K562 (cell line): ENCODE data around the gene TYSND1. TPM values are rescaled to one million over a fixed set of nuclear protein-coding genes. Genes with fewer than 3 reads are reported as not detected.

Experiments used
- ATAC-seq: fragments of 200-7000 bp; cut with Tn5 transposase; 3 replicates; pipeline ENCODE4 v1.9.1; 2020; ENCODE audit warnings: moderate library complexity
- BruUV-seq: library from RNA; stranded (reverse); fragments of 400-500 nt; replicated peaks from 2 replicates; lab custom pipeline; 2021; lab: Mats Ljungman, UMichigan
- CTCF ChIA-PET: fragments of 300-600 bp; formaldehyde crosslinking; extraction: SDS; loops from one replicate; lab custom pipeline; 2021; ENCODE audit warnings: low intra/inter-chr PET ratio; lab: Yijun Ruan, JAX
- POLR2A ChIA-PET: fragments of 300-600, 350-650 bp; sonication (Branson Sonifier 250); formaldehyde crosslinking; extraction: SDS; loops from one replicate; lab custom pipeline; 2021; ENCODE audit warnings: antibody characterized with exemption, inconsistent platforms; lab: Yijun Ruan, JAX
- DNase-seq, 4 experiments: peaks; one replicate each; pipeline versions ENCODE4 v3.0.0 to v3.0.0-alpha.2; 2011 to 2018; ENCODE audit warnings: low spot score in 3 of 4, mixed read lengths in 3 of 4; ENCODE audit errors: extremely low read depth in 1 of 4
- FAIRE-seq: peaks from 2 replicates; lab custom pipeline; 2011; peaks lifted over from hg19 to GRCh38; lab: Jason Lieb, UNC
- H2AFZ ChIP-seq: 2 replicates; pipeline ENCODE4 v1.6.0; 2011; ENCODE audit warnings: low read depth, low read length, control low read depth, inconsistent platforms
- H3K27ac ChIP-seq: fragments of 200-600 bp; 3 replicates; pipeline ENCODE4 v1.8.0; 2011; ENCODE audit warnings: low read depth, mild to moderate bottlenecking, control low read depth, inconsistent platforms, low read length, moderate library complexity, mixed read lengths; ENCODE audit errors: extremely low read depth
- H3K27me3 ChIP-seq, 2 experiments: fragments of 300-600 bp in 1 of 2; 2 replicates in 1 of 2; 3 replicates in 1 of 2; pipeline versions ENCODE4 v1.6.0 to v1.8.0; 2011; ENCODE audit warnings: inconsistent platforms in 2 of 2, low read length in 2 of 2, mild to moderate bottlenecking in 1 of 2, mixed read lengths in 1 of 2, moderate library complexity in 1 of 2; ENCODE audit not compliant: control insufficient read depth in 2 of 2, insufficient read depth in 2 of 2
- H3K36me3 ChIP-seq: fragments of 300-600 bp; 3 replicates; pipeline ENCODE4 v1.8.0; 2011; ENCODE audit warnings: mild to moderate bottlenecking, low read length, inconsistent platforms; ENCODE audit not compliant: control insufficient read depth, insufficient read depth
- H3K4me1 ChIP-seq, 2 experiments: fragments of 200-600 bp in 1 of 2; replicated peaks in 1 of 2; 2 replicates in 1 of 2; 3 replicates in 1 of 2; pipeline versions ENCODE4 v1.5.1 to v1.8.0; 2011; ENCODE audit warnings: inconsistent platforms in 2 of 2, low read length in 2 of 2, mild to moderate bottlenecking in 1 of 2, mixed read lengths in 1 of 2, moderate library complexity in 1 of 2; ENCODE audit not compliant: control insufficient read depth in 2 of 2, insufficient read depth in 2 of 2
- H3K4me2 ChIP-seq: 2 replicates; pipeline ENCODE4 v1.6.1; 2011; ENCODE audit warnings: low read length, control low read depth, inconsistent platforms, mixed read lengths; ENCODE audit not compliant: insufficient read depth
- H3K4me3 ChIP-seq: fragments of 200-600 bp; sonication (generic), shearing (Covaris generic); 2 replicates; pipeline ENCODE4 v1.5.1; 2016; ENCODE audit warnings: control low read depth, inconsistent platforms
- H3K79me2 ChIP-seq: fragments of 200-600 bp; 3 replicates; pipeline ENCODE4 v1.8.0; 2011; ENCODE audit warnings: low read length, inconsistent platforms; ENCODE audit not compliant: control insufficient read depth, insufficient read depth
- H3K9ac ChIP-seq, 2 experiments: 2 replicates each; pipeline versions ENCODE4 v1.6.0 to v1.6.1; 2011; ENCODE audit warnings: low read depth in 2 of 2, low read length in 2 of 2, control low read depth in 1 of 2, inconsistent platforms in 1 of 2, mild to moderate bottlenecking in 1 of 2, mixed read lengths in 1 of 2; ENCODE audit not compliant: insufficient read depth in 1 of 2
- H3K9me1 ChIP-seq: one replicate; pipeline ENCODE4 v1.6.0; 2011; ENCODE audit warnings: inconsistent platforms, mild to moderate bottlenecking, low read length, moderate library complexity; ENCODE audit not compliant: control insufficient read depth, insufficient read depth
- H3K9me3 ChIP-seq: replicated peaks from 2 replicates; pipeline ENCODE4 v1.5.1; 2011; ENCODE audit warnings: low read depth, low read length, inconsistent platforms; ENCODE audit not compliant: control insufficient read depth, insufficient read depth
- H4K20me1 ChIP-seq: replicated peaks from 2 replicates; pipeline ENCODE4 v1.6.1; 2011; ENCODE audit warnings: low read length, inconsistent platforms, mixed read lengths; ENCODE audit not compliant: control insufficient read depth, insufficient read depth
- GABPA ChIP-seq: fragments of 200-800 bp; sonication (Bioruptor generic); conservative IDR thresholded peaks from 2 replicates; pipeline ENCODE4 v1.6.1; 2016; ENCODE audit warnings: low read depth, missing genetic modification characterization, missing compliant biosample characterization
- WGBS: fragments of 100-300 bp; shearing (Covaris generic); methylation state at CpG from one replicate; pipeline ENCODE4 v1.1.6; 2016; ENCODE audit warnings: low coverage, mixed read lengths; ENCODE audit not compliant: insufficient coverage; ENCODE audit errors: missing lambda C conversion rate; 5-methylcytosine and 5-hydroxymethylcytosine counted together
- in situ Hi-C: fragments of 300-500 bp; cut with MboI; formaldehyde crosslinking; loops from 4 replicates; pipeline ENCODE4 v1.15.0; 2018; ENCODE audit warnings: inconsistent platforms, mixed read lengths
- intact Hi-C: fragments of 100-400 bp; cut with micrococcal nuclease; formaldehyde crosslinking; loops from 2 replicates; pipeline ENCODE4 v1.14.2; 2022
- polyA plus RNA-seq, 8 experiments: library from polyadenylated mRNA; depleted of rRNA in 4 of 8; stranded (reverse) in 5 of 8; unstranded in 3 of 8; fragments of >200 nt; fragmentation: Nextera tagmentation in 2 of 8; fragmentation: Illumina TruSeq in 1 of 8; extraction: Ambion mirVana in 2 of 8; extraction: Trizol in 1 of 8; gene quantifications; 2 replicates each; pipeline versions ENCODE4 v1.2.1 to v1.2.3, GENCODE V29; 2011 to 2014; ENCODE audit warnings: inconsistent platforms in 1 of 8, missing spikeins in 1 of 8
- total RNA-seq, 7 experiments: library from RNA; depleted of rRNA in 6 of 7; stranded (reverse); fragments of >200 nt in 6 of 7; fragmentation: Illumina TruSeq in 2 of 7; extraction: Trizol in 2 of 7; gene quantifications; 2 replicates each; pipeline versions ENCODE4 v1.2.1 to v1.2.3, GENCODE V29; 2011 to 2021; ENCODE audit warnings: low replicate concordance in 1 of 7
- TF ChIP-seq, protein P1 (sequence below): conservative IDR thresholded peaks from 2 replicates; pipeline ENCODE4 v1.6.1; 2011; ENCODE audit warnings: low read depth, mild to moderate bottlenecking, low read length; ENCODE audit not compliant: control insufficient read depth

The TYSND1 gene
- total and polyA plus RNA-seq, 9 of the 15 experiments (the other 6 are each of a cell fraction or from before 2014, with no cell fraction given): 0.60 to 2.0 (median 1.3) TPM

DNA sequence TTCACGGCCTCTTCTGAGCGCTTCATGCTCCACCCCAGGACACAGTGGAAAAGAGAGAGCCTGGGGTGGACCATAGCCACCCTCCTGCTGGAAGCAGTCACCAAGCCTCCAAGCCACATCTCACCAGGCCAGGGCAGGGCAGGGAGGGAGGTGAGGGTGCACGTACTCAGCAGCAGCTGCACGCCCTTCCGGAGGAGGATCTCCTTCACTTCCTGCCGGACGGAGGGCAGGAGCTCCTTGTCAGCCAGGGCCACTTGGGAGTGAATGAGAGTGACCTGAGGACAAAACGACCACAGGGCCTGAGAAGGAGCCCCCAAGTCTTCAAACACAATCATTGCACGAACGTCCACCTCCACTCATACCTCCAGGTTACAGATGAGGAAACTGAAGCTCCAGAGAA is 28.9 kb downstream of the TYSND1 start:
- ATAC-seq (no peak), FAIRE-seq (no peak)
- WGBS: 33% methylated on average over 10 of the region's 10 CpGs
- in situ Hi-C loops (no loop called here), intact Hi-C loops (loop anchor here (2.0 kb wide), 1 partner anchor 247 kb away; no protein-coding TSS in a partner anchor)
- Histone ChIP-seq H3K9me3 (no peaks in the 10 kb centered on the region), H3K4me1 (peaks cover 3% of the 10 kb centered on the region in 2 experiments; a peak in 2 of 5 replicates), H3K79me2 (no peaks in the 10 kb centered on the region), H3K9ac (peak overlapping the region in 1 of 2 experiments; percentile 61; a peak in 1 of 4 replicates), H3K4me2 (no peak overlapping the region), H3K4me3 (no peak overlapping the region), H3K9me1 (peaks cover 4% of the 10 kb centered on the region), H4K20me1 (peaks cover 10% of the 10 kb centered on the region), H2AFZ (0 out of 2 replicates have a peak overlapping the region, but pooled peaks have one; percentile 7), H3K36me3 (peaks cover 31% of the 10 kb centered on the region; the same call in 2 of the 3 replicates), H3K27ac (no peak overlapping the region)
- POLR2A ChIA-PET: interaction anchor here (1.4 kb wide), 1 partner anchor 9 kb away, joined by 3 read pairs; no protein-coding TSS in a partner anchor
- CTCF ChIA-PET: no interaction called here
- BruUV-seq: no TSS peak
- TF ChIP-seq, protein P1, sequence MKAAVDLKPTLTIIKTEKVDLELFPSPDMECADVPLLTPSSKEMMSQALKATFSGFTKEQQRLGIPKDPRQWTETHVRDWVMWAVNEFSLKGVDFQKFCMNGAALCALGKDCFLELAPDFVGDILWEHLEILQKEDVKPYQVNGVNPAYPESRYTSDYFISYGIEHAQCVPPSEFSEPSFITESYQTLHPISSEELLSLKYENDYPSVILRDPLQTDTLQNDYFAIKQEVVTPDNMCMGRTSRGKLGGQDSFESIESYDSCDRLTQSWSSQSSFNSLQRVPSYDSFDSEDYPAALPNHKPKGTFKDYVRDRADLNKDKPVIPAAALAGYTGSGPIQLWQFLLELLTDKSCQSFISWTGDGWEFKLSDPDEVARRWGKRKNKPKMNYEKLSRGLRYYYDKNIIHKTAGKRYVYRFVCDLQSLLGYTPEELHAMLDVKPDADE: no peak
- peak; percentile 40; the same call in 1 of the 2 replicates for TF ChIP-seq GABPA (tag)
- TF ChIP-seq, all 486 proteins: peak for 1
- no peak for DNase-seq
- no peaks in the 10 kb centered on the region; a peak in 1 of 5 replicates for H3K27me3 ChIP-seq
